HCT116 (cell line): ENCODE measurements around the gene LRRC7. TPM values are rescaled to one million over a fixed set of nuclear protein-coding genes. Genes with fewer than 3 reads are reported as not detected.

Experiments used
- ATAC-seq: fragments of 200-7000 bp; cut with Tn5 transposase; 2 replicates; pipeline ENCODE4 v1.9.1; 2020; ENCODE audit warnings: mild to moderate bottlenecking, moderate library complexity
- BruUV-seq: library from RNA; stranded (reverse); fragments of 400-500 nt; replicated peaks from 2 replicates; lab custom pipeline; 2021; lab: Mats Ljungman, UMichigan
- CTCF ChIA-PET: fragments of 300-600 bp; sonication (Branson Sonifier 250); formaldehyde crosslinking; loops from one replicate; lab custom pipeline; 2021; ENCODE audit warnings: antibody characterized with exemption; lab: Charles Lee
- POLR2A ChIA-PET: fragments of 300-600, 350-600 bp; sonication (Branson Sonifier 250); formaldehyde crosslinking; loops from one replicate; lab custom pipeline; 2021; ENCODE audit warnings: antibody characterized with exemption; lab: Charles Lee
- RAD21 ChIA-PET, 2 experiments: fragments of 300-600 bp; sonication (Branson Sonifier 250); formaldehyde crosslinking; loops; one replicate each; lab custom pipeline; 2023; ENCODE audit warnings: low total read pairs in 2 of 2; ENCODE audit not compliant: uncharacterized antibody in 2 of 2, unreplicated experiment in 2 of 2, low non-redundant PET in 1 of 2; lab: Charles Lee
- DNase-seq: peaks from one replicate; pipeline ENCODE4 v3.0.0-alpha.2; 2010; ENCODE audit warnings: low read depth, low spot score
- H2AFZ ChIP-seq: fragments of 200-600 bp; shearing (Covaris generic), sonication (generic); 2 replicates; pipeline ENCODE4 v1.6.1; 2017; ENCODE audit warnings: low read depth, mixed run types, mixed read lengths, antibody characterized with exemption, low read length; ENCODE audit not compliant: poor library complexity, severe bottlenecking
- H3K27ac ChIP-seq: 2 replicates; pipeline ENCODE4 v1.5.1; 2012; ENCODE audit warnings: low read depth, low read length
- H3K27me3 ChIP-seq: fragments of 200-600 bp; sonication (generic); 2 replicates; pipeline ENCODE4 v1.6.1; 2016; ENCODE audit warnings: mixed run types, low read length, mixed read lengths; ENCODE audit not compliant: insufficient read depth
- H3K36me3 ChIP-seq, 2 experiments: fragments of 200-500 bp in 1 of 2; fragments of 200-600 bp in 1 of 2; sonication (Bioruptor generic) in 1 of 2; sonication (generic) in 1 of 2; 2 replicates each; pipeline versions ENCODE4 v1.5.1 to v1.6.1; 2014 to 2016; ENCODE audit warnings: low read length in 2 of 2, inconsistent platforms in 1 of 2, mixed read lengths in 1 of 2, mixed run types in 1 of 2; ENCODE audit not compliant: insufficient read depth in 2 of 2, control insufficient read depth in 1 of 2
- H3K4me1 ChIP-seq, 2 experiments: fragments of 200-600 bp in 1 of 2; sonication (generic) in 1 of 2; 2 replicates each; pipeline versions ENCODE4 v1.5.1 to v1.6.1; 2012 to 2017; ENCODE audit warnings: low read length in 2 of 2, inconsistent platforms in 1 of 2, mild to moderate bottlenecking in 1 of 2, mixed read lengths in 1 of 2, mixed run types in 1 of 2, moderate library complexity in 1 of 2; ENCODE audit not compliant: insufficient read depth in 2 of 2, control insufficient read depth in 1 of 2
- H3K4me2 ChIP-seq: fragments of 200-600 bp; sonication (generic); 2 replicates; pipeline ENCODE4 v1.6.1; 2017; ENCODE audit warnings: mixed run types, low read length, mixed read lengths
- H3K4me3 ChIP-seq, 2 experiments: fragments of 200-600 bp in 1 of 2; sonication (generic) in 1 of 2; replicated peaks in 1 of 2; 2 replicates each; pipeline ENCODE4 v1.5.1; 2011 to 2016; ENCODE audit warnings: low read length in 2 of 2, control low read depth in 1 of 2, low read depth in 1 of 2, mild to moderate bottlenecking in 1 of 2, mixed read lengths in 1 of 2, mixed run types in 1 of 2
- H3K79me2 ChIP-seq: fragments of 200-600 bp; sonication (generic); 2 replicates; pipeline ENCODE4 v1.6.1; 2017; ENCODE audit warnings: mild to moderate bottlenecking, mixed run types, low read length, moderate library complexity, mixed read lengths; ENCODE audit not compliant: insufficient read depth
- H3K9ac ChIP-seq: fragments of 200-600 bp; sonication (generic); 2 replicates; pipeline ENCODE4 v1.6.1; 2016; ENCODE audit warnings: low read length, mixed read lengths
- H3K9me2 ChIP-seq: fragments of 200-600 bp; sonication (generic), shearing (Covaris generic); 2 replicates; pipeline ENCODE4 v1.6.1; 2017; ENCODE audit warnings: mixed run types, mild to moderate bottlenecking, moderate library complexity; ENCODE audit not compliant: insufficient read depth
- H3K9me3 ChIP-seq, 2 experiments: fragments of 200-500 bp in 1 of 2; fragments of 200-600 bp in 1 of 2; sonication (Bioruptor generic) in 1 of 2; sonication (generic) in 1 of 2; 2 replicates each; pipeline ENCODE4 v1.6.1; 2014 to 2017; ENCODE audit warnings: low read length in 2 of 2, mixed read lengths in 2 of 2, inconsistent platforms in 1 of 2, low read depth in 1 of 2, mild to moderate bottlenecking in 1 of 2, mixed run types in 1 of 2, moderate library complexity in 1 of 2; ENCODE audit not compliant: control insufficient read depth in 1 of 2, insufficient read depth in 1 of 2
- H4K20me1 ChIP-seq: fragments of 200-600 bp; sonication (generic), shearing (Covaris generic); 2 replicates; pipeline ENCODE4 v1.6.1; 2017; ENCODE audit warnings: mixed run types, mild to moderate bottlenecking, moderate library complexity; ENCODE audit not compliant: insufficient read depth
- ATF3 ChIP-seq: IDR thresholded peaks from 2 replicates; pipeline ENCODE4 v1.6.1; 2012
- CEBPB ChIP-seq: IDR thresholded peaks from 2 replicates; pipeline ENCODE4 v1.6.1; 2012; ENCODE audit warnings: low read depth
- EGR1 ChIP-seq: IDR thresholded peaks from 2 replicates; pipeline ENCODE4 v1.6.1; 2012; ENCODE audit warnings: low read depth
- ELF1 ChIP-seq: IDR thresholded peaks from 2 replicates; pipeline ENCODE4 v1.6.1; 2012; ENCODE audit warnings: low read depth, borderline replicate concordance
- EZH2phosphoT487 ChIP-seq: fragments of 200-600 bp; IDR thresholded peaks from 2 replicates; pipeline ENCODE4 v1.6.1; 2018; ENCODE audit warnings: antibody characterized with exemption, borderline replicate concordance
- FOSL1 ChIP-seq: IDR thresholded peaks from 2 replicates; pipeline ENCODE4 v1.6.1; 2012; ENCODE audit warnings: low read depth
- JUND ChIP-seq: IDR thresholded peaks from 2 replicates; pipeline ENCODE4 v1.6.1; 2012
- POLR2A ChIP-seq: IDR thresholded peaks from 2 replicates; pipeline ENCODE4 v1.7.0; 2011; ENCODE audit warnings: borderline replicate concordance; ENCODE audit not compliant: insufficient read depth, insufficient read length; ENCODE audit errors: extremely low read depth
- POLR2AphosphoS5 ChIP-seq: IDR thresholded peaks from 2 replicates; pipeline ENCODE4 v1.6.1; 2011; ENCODE audit warnings: mild to moderate bottlenecking, low read depth, low read length, moderate library complexity
- RAD21 ChIP-seq: IDR thresholded peaks from 2 replicates; pipeline ENCODE4 v1.6.1; 2012; ENCODE audit warnings: low read depth, mild to moderate bottlenecking
- SIN3A ChIP-seq: IDR thresholded peaks from 2 replicates; pipeline ENCODE4 v1.6.1; 2012; ENCODE audit warnings: low read depth
- SP1 ChIP-seq: IDR thresholded peaks from 2 replicates; pipeline ENCODE4 v1.6.1; 2012; ENCODE audit warnings: low read depth
- YY1 ChIP-seq: IDR thresholded peaks from 2 replicates; pipeline ENCODE4 v1.6.1; 2011; ENCODE audit warnings: low read length, low read depth, moderate library complexity, mild to moderate bottlenecking; ENCODE audit not compliant: insufficient replicate concordance; ENCODE audit errors: extremely low read depth
- ZFX ChIP-seq: fragments of 450-650 bp; IDR thresholded peaks from 2 replicates; pipeline ENCODE4 v1.6.1; 2017
- ZNF274 ChIP-seq: fragments of 200-500 bp; sonication (Bioruptor generic); IDR thresholded peaks from 2 replicates; pipeline ENCODE4 v1.6.1; 2014; ENCODE audit warnings: mild to moderate bottlenecking, low read depth, low read length, inconsistent platforms
- intact Hi-C: fragments of 100-400 bp; cut with micrococcal nuclease; formaldehyde crosslinking; loops from 2 replicates; pipeline ENCODE4 v1.10.0; 2022
- total RNA-seq: library from RNA; stranded (reverse); gene quantifications from one replicate; pipeline ENCODE4 v1.2.1, GENCODE V29; 2021; ENCODE audit not compliant: unreplicated experiment
- TF ChIP-seq, protein P1 (sequence below): IDR thresholded peaks from 2 replicates; pipeline ENCODE4 v1.6.1; 2012
- TF ChIP-seq, protein P2 (sequence below): IDR thresholded peaks from 2 replicates; pipeline ENCODE4 v1.6.1; 2011; ENCODE audit warnings: mild to moderate bottlenecking, low read length, moderate library complexity; ENCODE audit not compliant: insufficient replicate concordance; ENCODE audit errors: extremely low read depth

Gene LRRC7
- total RNA-seq, 1 experiment from 2014 or later, result not detected

DNA sequence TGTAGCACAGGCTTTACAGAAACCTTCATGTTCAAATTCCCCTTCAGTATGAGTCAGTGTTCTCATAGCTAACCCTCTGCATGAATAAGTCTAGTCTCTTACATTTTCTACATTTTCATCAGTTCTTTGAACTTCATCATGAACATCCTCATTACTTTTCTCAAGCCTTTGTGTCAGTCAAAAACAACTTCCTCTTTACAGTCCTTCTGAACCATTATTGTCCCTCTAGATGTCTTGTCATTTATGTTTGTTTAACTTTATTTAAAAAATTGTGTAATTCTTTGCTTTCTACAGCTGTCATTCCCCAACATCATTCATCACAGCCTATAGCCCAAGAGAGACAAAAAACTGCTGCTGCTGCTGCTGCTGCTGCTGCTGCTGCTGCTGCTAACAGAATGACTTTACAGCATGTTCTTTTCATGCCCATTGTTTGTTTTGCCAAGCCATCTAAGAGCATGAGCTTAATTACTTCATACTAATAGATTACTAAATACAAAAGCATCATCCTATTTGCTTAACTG, 504.6 kb downstream of the LRRC7 start:
- no peak overlapping the region for H2AFZ ChIP-seq
- TF ChIP-seq POLR2AphosphoS5, result no peak
- TF ChIP-seq ELF1, result no peak
- TF ChIP-seq ATF3, result no peak
- no peak for TF ChIP-seq RAD21
- TF ChIP-seq YY1, result no peak
- no peak for TF ChIP-seq EGR1
- no peak for TF ChIP-seq EZH2phosphoT487
- no peak for TF ChIP-seq POLR2A
- TF ChIP-seq SP1, result no peak
- TF ChIP-seq SIN3A, result no peak
- no peak for TF ChIP-seq JUND
- TF ChIP-seq ZNF274, result no peak
- TF ChIP-seq CEBPB, result no peak
- no peak for TF ChIP-seq ZFX
- TF ChIP-seq FOSL1, result no peak
- TF ChIP-seq, protein P1, sequence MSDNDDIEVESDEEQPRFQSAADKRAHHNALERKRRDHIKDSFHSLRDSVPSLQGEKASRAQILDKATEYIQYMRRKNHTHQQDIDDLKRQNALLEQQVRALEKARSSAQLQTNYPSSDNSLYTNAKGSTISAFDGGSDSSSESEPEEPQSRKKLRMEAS, result no peak
- TF ChIP-seq, protein P2, sequence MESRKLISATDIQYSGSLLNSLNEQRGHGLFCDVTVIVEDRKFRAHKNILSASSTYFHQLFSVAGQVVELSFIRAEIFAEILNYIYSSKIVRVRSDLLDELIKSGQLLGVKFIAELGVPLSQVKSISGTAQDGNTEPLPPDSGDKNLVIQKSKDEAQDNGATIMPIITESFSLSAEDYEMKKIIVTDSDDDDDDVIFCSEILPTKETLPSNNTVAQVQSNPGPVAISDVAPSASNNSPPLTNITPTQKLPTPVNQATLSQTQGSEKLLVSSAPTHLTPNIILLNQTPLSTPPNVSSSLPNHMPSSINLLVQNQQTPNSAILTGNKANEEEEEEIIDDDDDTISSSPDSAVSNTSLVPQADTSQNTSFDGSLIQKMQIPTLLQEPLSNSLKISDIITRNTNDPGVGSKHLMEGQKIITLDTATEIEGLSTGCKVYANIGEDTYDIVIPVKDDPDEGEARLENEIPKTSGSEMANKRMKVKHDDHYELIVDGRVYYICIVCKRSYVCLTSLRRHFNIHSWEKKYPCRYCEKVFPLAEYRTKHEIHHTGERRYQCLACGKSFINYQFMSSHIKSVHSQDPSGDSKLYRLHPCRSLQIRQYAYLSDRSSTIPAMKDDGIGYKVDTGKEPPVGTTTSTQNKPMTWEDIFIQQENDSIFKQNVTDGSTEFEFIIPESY, result no peak
- TF ChIP-seq, all 23 proteins: peak for 0
- H3K79me2 ChIP-seq, result no peaks in the 10 kb centered on the region
- H3K27me3 ChIP-seq, result peaks cover 49% of the 10 kb centered on the region
- ATAC-seq (no peak), DNase-seq (no peak)
- no peaks in the 10 kb centered on the region for H3K9me3 ChIP-seq
- RAD21 ChIA-PET, result interaction anchor here in 1 of 2 experiments (0.6 kb wide), 1 partner anchor 82 kb away, joined by 3 read pairs; no protein-coding TSS in a partner anchor
- no peak overlapping the region for H3K4me3 ChIP-seq
- H3K9ac ChIP-seq, result no peak overlapping the region
- no peaks in the 10 kb centered on the region for H4K20me1 ChIP-seq
- no peak overlapping the region for H3K4me2 ChIP-seq
- H3K36me3 ChIP-seq, result no peaks in the 10 kb centered on the region
- BruUV-seq, result no TSS peak
- H3K9me2 ChIP-seq, result no peaks in the 10 kb centered on the region
- POLR2A ChIA-PET, result no interaction called here
- CTCF ChIA-PET, result no interaction called here
- H3K27ac ChIP-seq, result no peak overlapping the region
- H3K4me1 ChIP-seq, result no peaks in the 10 kb centered on the region
- intact Hi-C loops, result no loop called here
